ENCODE data around the gene PSRC1. TPM values are rescaled to one million over a fixed set of nuclear protein-coding genes. Genes with fewer than 3 reads are reported as not detected.

Gene PSRC1
- total RNA-seq, 2 experiments from 2014 or later, result 40.7 to 42.7 TPM

DNA sequence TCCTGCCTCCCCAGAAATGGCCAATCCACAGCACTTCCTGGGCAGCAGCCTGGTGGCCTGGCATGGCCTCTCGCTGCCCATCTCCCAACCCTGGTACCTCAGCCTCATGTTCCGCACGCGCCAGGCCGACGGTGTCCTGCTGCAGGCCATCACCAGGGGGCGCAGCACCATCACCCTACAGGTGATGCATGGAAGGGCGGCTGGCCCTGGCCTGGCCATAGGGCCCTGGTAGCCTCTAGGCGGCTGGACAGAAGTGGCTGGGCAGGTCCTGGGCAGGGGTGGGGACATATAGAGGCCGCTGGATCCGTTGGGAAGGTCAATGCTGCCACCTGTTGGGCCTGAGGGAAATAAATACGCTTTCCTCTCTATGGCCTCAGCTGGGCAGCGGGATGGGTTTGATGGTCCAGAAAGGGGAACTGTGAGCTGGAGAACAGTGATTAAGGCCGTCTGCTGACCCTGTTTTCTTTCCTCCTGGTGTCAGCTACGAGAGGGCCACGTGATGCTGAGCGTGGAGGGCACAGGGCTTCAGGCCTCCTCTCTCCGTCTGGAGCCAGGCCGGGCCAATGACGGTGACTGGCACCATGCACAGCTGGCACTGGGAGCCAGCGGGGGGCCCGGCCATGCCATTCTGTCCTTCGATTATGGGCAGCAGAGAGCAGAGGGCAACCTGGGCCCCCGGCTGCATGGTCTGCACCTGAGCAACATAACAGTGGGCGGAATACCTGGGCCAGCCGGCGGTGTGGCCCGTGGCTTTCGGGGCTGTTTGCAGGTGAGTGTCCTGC, 19.2 kb downstream of the PSRC1 start:
- peak; percentile 76 for DNase-seq (ENCODE audit: low spot score)
- Histone ChIP-seq H3K4me2 (ENCODE audit: low read length) (no peak overlapping the region), H3K9me3 (ENCODE audit: low read length) (no peaks in the 10 kb centered on the region), H3K27ac (ENCODE audit: low read depth, low read length, poor library complexity, severe bottlenecking) (no peak overlapping the region), H3K36me3 (ENCODE audit: insufficient read depth, low read length) (peaks cover 4% of the 10 kb centered on the region; the same call in 1 of the 2 replicates), H3K4me3 (ENCODE audit: low read depth, low read length, poor library complexity, severe bottlenecking) (no peak overlapping the region), H3K79me2 (ENCODE audit: insufficient read depth, low read depth, low read length) (no peaks in the 10 kb centered on the region), H2AFZ (ENCODE audit: low read length) (no peak overlapping the region), H3K4me1 (ENCODE audit: insufficient read depth, low read length, poor library complexity, severe bottlenecking) (no peaks in the 10 kb centered on the region), H3K9me2 (ENCODE audit: insufficient read depth, low read length) (no peaks in the 10 kb centered on the region), H4K20me1 (ENCODE audit: insufficient read depth, low read length) (no peaks in the 10 kb centered on the region)
- POLR2A ChIA-PET, result no interaction called here
- intact Hi-C loops (cut with micrococcal nuclease; ENCODE audit: unreplicated experiment), result loop anchor here (1.0 kb wide), 2 partner anchors 136 to 269 kb away; no protein-coding TSS in a partner anchor
- CTCF ChIA-PET (ENCODE audit: unreplicated experiment), result interaction anchor here (1.2 kb wide), 1 partner anchor 137 kb away, joined by 4 read pairs; no protein-coding TSS in a partner anchor
- TF ChIP-seq, protein P1, sequence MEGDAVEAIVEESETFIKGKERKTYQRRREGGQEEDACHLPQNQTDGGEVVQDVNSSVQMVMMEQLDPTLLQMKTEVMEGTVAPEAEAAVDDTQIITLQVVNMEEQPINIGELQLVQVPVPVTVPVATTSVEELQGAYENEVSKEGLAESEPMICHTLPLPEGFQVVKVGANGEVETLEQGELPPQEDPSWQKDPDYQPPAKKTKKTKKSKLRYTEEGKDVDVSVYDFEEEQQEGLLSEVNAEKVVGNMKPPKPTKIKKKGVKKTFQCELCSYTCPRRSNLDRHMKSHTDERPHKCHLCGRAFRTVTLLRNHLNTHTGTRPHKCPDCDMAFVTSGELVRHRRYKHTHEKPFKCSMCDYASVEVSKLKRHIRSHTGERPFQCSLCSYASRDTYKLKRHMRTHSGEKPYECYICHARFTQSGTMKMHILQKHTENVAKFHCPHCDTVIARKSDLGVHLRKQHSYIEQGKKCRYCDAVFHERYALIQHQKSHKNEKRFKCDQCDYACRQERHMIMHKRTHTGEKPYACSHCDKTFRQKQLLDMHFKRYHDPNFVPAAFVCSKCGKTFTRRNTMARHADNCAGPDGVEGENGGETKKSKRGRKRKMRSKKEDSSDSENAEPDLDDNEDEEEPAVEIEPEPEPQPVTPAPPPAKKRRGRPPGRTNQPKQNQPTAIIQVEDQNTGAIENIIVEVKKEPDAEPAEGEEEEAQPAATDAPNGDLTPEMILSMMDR (conservative IDR thresholded peaks at IDR 0.05; ENCODE audit: low read length), result peak; percentile 93
- TF ChIP-seq EZH2phosphoT487 (IDR thresholded peaks at IDR 0.05; ENCODE audit: borderline replicate concordance, low read depth, low read length), result no peak
- no TSS peak for BruUV-seq (replicated peaks)

DNA sequence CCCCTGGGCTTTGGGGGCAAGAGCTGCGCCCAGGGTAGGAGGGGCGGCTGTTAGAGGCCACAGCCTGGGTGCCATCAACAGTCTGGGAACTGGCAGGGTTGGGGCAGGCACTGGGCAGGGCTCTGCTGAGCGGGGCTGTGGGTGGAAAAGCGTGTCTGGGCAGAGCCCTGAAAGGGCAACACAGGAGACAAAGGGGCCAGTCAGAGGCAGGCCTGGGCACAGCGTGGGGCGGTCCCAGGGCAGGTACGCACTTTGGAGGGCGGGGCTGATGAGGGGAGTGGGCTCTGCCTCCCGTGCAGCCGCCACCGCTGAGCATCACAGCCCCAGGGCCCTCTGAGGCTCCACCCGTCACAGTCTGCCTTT, 19.7 kb downstream of the PSRC1 start:
- Histone ChIP-seq H3K27ac (ENCODE audit: low read depth, low read length, poor library complexity, severe bottlenecking) (no peak overlapping the region), H3K4me2 (ENCODE audit: low read length) (no peak overlapping the region), H3K9me2 (ENCODE audit: insufficient read depth, low read length) (no peaks in the 10 kb centered on the region), H3K4me1 (ENCODE audit: insufficient read depth, low read length, poor library complexity, severe bottlenecking) (no peaks in the 10 kb centered on the region), H4K20me1 (ENCODE audit: insufficient read depth, low read length) (no peaks in the 10 kb centered on the region), H3K79me2 (ENCODE audit: insufficient read depth, low read depth, low read length) (no peaks in the 10 kb centered on the region), H3K9me3 (ENCODE audit: low read length) (no peaks in the 10 kb centered on the region), H3K36me3 (ENCODE audit: insufficient read depth, low read length) (peaks cover 4% of the 10 kb centered on the region; the same call in 1 of the 2 replicates), H3K4me3 (ENCODE audit: low read depth, low read length, poor library complexity, severe bottlenecking) (no peak overlapping the region), H2AFZ (ENCODE audit: low read length) (no peak overlapping the region)
- no peak for DNase-seq (ENCODE audit: low spot score)
- ChIA-PET POLR2A (no interaction called here), CTCF (ENCODE audit: unreplicated experiment) (no interaction called here)
- BruUV-seq (replicated peaks), result no TSS peak
- intact Hi-C loops (cut with micrococcal nuclease; ENCODE audit: unreplicated experiment), result loop anchor here (1.0 kb wide), 2 partner anchors 136 to 269 kb away; no protein-coding TSS in a partner anchor
- no peak for TF ChIP-seq EZH2phosphoT487 (IDR thresholded peaks at IDR 0.05; ENCODE audit: borderline replicate concordance, low read depth, low read length)
- TF ChIP-seq, protein P1 (conservative IDR thresholded peaks at IDR 0.05; ENCODE audit: low read length), result no peak

Data from OCI-LY7 (cell line).